ENCODE data around the gene RPF1. TPM values are rescaled to one million over a fixed set of nuclear protein-coding genes. Genes with fewer than 3 reads are reported as not detected.
A peak's percentile ranks its signal among the peaks of the same experiment; 100 is the strongest.

The RPF1 gene
- polyA plus RNA-seq, 1 donor (not counting 4 experiments of a cell fraction or from before 2014, with no cell fraction given), result 57.8 TPM

DNA sequence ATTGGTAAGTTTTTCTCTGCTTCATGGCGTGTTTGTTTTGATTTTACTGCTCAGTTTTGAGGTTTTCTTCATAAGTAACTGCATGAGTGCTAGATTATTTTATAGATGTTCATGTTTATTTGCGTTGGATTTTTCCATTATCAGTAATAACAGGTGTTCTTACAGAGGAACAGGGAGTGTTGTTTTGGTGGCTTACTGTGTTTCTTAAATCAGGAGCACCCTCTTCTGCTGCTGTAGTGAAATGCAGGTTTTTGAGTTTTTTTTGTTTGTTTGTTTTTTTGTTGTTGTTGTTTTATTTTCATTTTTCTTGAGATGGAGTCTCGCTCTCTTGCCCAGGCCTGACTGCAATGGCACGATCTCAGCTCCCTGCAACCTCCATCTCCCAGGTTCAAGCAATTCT, 62.6 kb downstream of the RPF1 start:
- Histone ChIP-seq H3K4me1 (ENCODE audit: control insufficient read depth, extremely low read depth, insufficient read depth, low read length) (no peaks in the 10 kb centered on the region), H3K27me3 (ENCODE audit: control insufficient read depth, extremely low read depth, insufficient read depth, low read length) (no peaks in the 10 kb centered on the region), H3K9me1 (ENCODE audit: control insufficient read depth, extremely low read depth, insufficient read depth, low read length) (no peaks in the 10 kb centered on the region), H3K36me3 (ENCODE audit: control insufficient read depth in 2 of 2, extremely low read depth in 1 of 2, insufficient read depth in 2 of 2, low read length in 2 of 2) (no peaks in the 10 kb centered on the region), H3K79me2 (ENCODE audit: control insufficient read depth, insufficient read depth, low read length) (no peaks in the 10 kb centered on the region), H3K4me2 (ENCODE audit: control insufficient read depth, extremely low read depth, insufficient read depth, low read depth, low read length) (no peak overlapping the region), H3K9me3 (ENCODE audit: control insufficient read depth, low read depth, low read length) (no peaks in the 10 kb centered on the region), H2AFZ (ENCODE audit: control insufficient read depth, low read length) (no peak overlapping the region), H3K9ac (ENCODE audit: control insufficient read depth, extremely low read depth, insufficient read depth, low read length) (no peak overlapping the region), H3K4me3 (ENCODE audit: control insufficient read depth in 2 of 3, extremely low read depth in 1 of 3, insufficient read depth in 2 of 3, low read depth in 1 of 3, low read length in 3 of 3) (no peak overlapping the region), H4K20me1 (ENCODE audit: control insufficient read depth, extremely low read depth, insufficient read depth, low read length) (no peaks in the 10 kb centered on the region), H3K27ac (ENCODE audit: control insufficient read depth, insufficient read depth, low read length) (no peak overlapping the region)
- dilution Hi-C loops (cut with MboI; ENCODE audit: extremely low pct_ligation_motif_present, low sequenced_read_pairs), result no loop called here
- TF ChIP-seq, protein P1, sequence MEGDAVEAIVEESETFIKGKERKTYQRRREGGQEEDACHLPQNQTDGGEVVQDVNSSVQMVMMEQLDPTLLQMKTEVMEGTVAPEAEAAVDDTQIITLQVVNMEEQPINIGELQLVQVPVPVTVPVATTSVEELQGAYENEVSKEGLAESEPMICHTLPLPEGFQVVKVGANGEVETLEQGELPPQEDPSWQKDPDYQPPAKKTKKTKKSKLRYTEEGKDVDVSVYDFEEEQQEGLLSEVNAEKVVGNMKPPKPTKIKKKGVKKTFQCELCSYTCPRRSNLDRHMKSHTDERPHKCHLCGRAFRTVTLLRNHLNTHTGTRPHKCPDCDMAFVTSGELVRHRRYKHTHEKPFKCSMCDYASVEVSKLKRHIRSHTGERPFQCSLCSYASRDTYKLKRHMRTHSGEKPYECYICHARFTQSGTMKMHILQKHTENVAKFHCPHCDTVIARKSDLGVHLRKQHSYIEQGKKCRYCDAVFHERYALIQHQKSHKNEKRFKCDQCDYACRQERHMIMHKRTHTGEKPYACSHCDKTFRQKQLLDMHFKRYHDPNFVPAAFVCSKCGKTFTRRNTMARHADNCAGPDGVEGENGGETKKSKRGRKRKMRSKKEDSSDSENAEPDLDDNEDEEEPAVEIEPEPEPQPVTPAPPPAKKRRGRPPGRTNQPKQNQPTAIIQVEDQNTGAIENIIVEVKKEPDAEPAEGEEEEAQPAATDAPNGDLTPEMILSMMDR (optimal IDR thresholded peaks at IDR 0.05 in 1 of 3, IDR thresholded peaks at IDR 0.05 in 1 of 3, conservative IDR thresholded peaks at IDR 0.05 in 1 of 3; ENCODE audit: extremely low read depth in 1 of 3, insufficient read depth in 2 of 3, low read length in 3 of 3), result peak in 1 of 3 experiments; percentile 10
- no peak for TF ChIP-seq EZH2 (IDR thresholded peaks at IDR 0.05; ENCODE audit: low read length)
- no peak for FAIRE-seq
- DNase-seq (ENCODE audit: low read depth, low spot score), result no peak

Other genes with a start within 250 kb of the RPF1 start
- gene SAMD13, start 177.6 kb upstream of the RPF1 start, polyA plus RNA-seq, result 0.32 to 0.75 TPM (median 0.48 TPM) in 3 replicates
- not detected in 3 replicates for gene DNASE2B, start 80.8 kb upstream of the RPF1 start, polyA plus RNA-seq
- 0.21 to 0.45 TPM (median 0.25 TPM) in 3 replicates for gene SPATA1, start 27.1 kb downstream of the RPF1 start, polyA plus RNA-seq
- 126 to 167 TPM (median 132 TPM) in 3 replicates for gene GNG5, start 27.3 kb downstream of the RPF1 start, polyA plus RNA-seq
- 11.7 to 16.7 TPM (median 13.7 TPM) in 3 replicates for gene CTBS, start 95.2 kb downstream of the RPF1 start, polyA plus RNA-seq
- gene SSX2IP, start 211.2 kb downstream of the RPF1 start, polyA plus RNA-seq, result 5.1 to 13.0 TPM (median 7.2 TPM) in 3 replicates

Measured in keratinocyte (primary cell).